Mesenchymal stem cell (in vitro differentiated cells and primary cell): ENCODE results near the gene CSF1R.

ENCODE experiments used
- DNase-seq: peaks from one replicate; pipeline ENCODE4 v3.0.0-alpha.2; 2013
- H2AFZ ChIP-seq: one replicate; pipeline ENCODE4 v1.6.1; 2013; ENCODE audit warnings: low read depth, mild to moderate bottlenecking, control low read depth, inconsistent platforms, low read length, moderate library complexity
- H2AK5ac ChIP-seq: 2 replicates; pipeline ENCODE4 v1.6.1; 2013; ENCODE audit warnings: low read length, moderate library complexity, mild to moderate bottlenecking, inconsistent platforms; ENCODE audit not compliant: severe bottlenecking
- H2BK120ac ChIP-seq: one replicate; pipeline ENCODE4 v1.6.1; 2013; ENCODE audit warnings: low read depth, mild to moderate bottlenecking, inconsistent platforms, low read length, moderate library complexity
- H2BK12ac ChIP-seq, 2 experiments: one replicate each; pipeline ENCODE4 v1.6.1; 2013; ENCODE audit warnings: inconsistent platforms in 2 of 2, low read length in 2 of 2, mild to moderate bottlenecking in 2 of 2, moderate library complexity in 2 of 2, control low read depth in 1 of 2
- H2BK15ac ChIP-seq: one replicate; pipeline ENCODE4 v1.6.1; 2013; ENCODE audit warnings: mild to moderate bottlenecking, low read depth, inconsistent platforms; ENCODE audit not compliant: poor library complexity, severe bottlenecking
- H2BK5ac ChIP-seq: 2 replicates; pipeline ENCODE4 v1.6.1; 2013; ENCODE audit warnings: low read depth, mild to moderate bottlenecking, low read length, control low read depth, inconsistent platforms; ENCODE audit not compliant: poor library complexity, severe bottlenecking
- H3K14ac ChIP-seq, 2 experiments: one replicate each; pipeline ENCODE4 v1.6.1; 2013; ENCODE audit warnings: inconsistent platforms in 2 of 2, low read length in 2 of 2, control low read depth in 1 of 2, mild to moderate bottlenecking in 1 of 2, moderate library complexity in 1 of 2
- H3K18ac ChIP-seq, 2 experiments: one replicate each; pipeline ENCODE4 v1.6.1; 2013; ENCODE audit warnings: inconsistent platforms in 2 of 2, low read length in 2 of 2, control low read depth in 1 of 2, low read depth in 1 of 2, mild to moderate bottlenecking in 1 of 2
- H3K23ac ChIP-seq, 2 experiments: one replicate each; pipeline ENCODE4 v1.6.1; 2013; ENCODE audit warnings: inconsistent platforms in 2 of 2, low read length in 2 of 2, mild to moderate bottlenecking in 2 of 2, moderate library complexity in 2 of 2, control low read depth in 1 of 2
- H3K27ac ChIP-seq: 2 replicates; pipeline ENCODE4 v1.5.1; 2013; ENCODE audit warnings: mild to moderate bottlenecking, moderate library complexity, low read length, control low read depth, inconsistent platforms; ENCODE audit not compliant: poor library complexity, severe bottlenecking
- H3K27me3 ChIP-seq, 2 experiments: 2 replicates each; pipeline versions ENCODE4 v1.6.1 to v1.7.0; 2013; ENCODE audit warnings: low read length in 2 of 2, mild to moderate bottlenecking in 2 of 2, moderate library complexity in 2 of 2, control low read depth in 1 of 2, inconsistent platforms in 1 of 2; ENCODE audit not compliant: control insufficient read depth in 1 of 2, insufficient read depth in 1 of 2
- H3K36me3 ChIP-seq, 2 experiments: 2 replicates each; pipeline versions ENCODE4 v1.6.1 to v1.7.0; 2013; ENCODE audit warnings: low read length in 2 of 2, control low read depth in 1 of 2, inconsistent platforms in 1 of 2, low read depth in 1 of 2, mild to moderate bottlenecking in 1 of 2; ENCODE audit not compliant: insufficient read depth in 2 of 2, control insufficient read depth in 1 of 2
- H3K4ac ChIP-seq, 2 experiments: one replicate each; pipeline ENCODE4 v1.6.1; 2013; ENCODE audit warnings: inconsistent platforms in 2 of 2, low read length in 2 of 2, mild to moderate bottlenecking in 2 of 2, moderate library complexity in 2 of 2, control low read depth in 1 of 2, low read depth in 1 of 2
- H3K4me1 ChIP-seq: 2 replicates; pipeline ENCODE4 v1.6.1; 2013; ENCODE audit warnings: low read depth, low read length, control low read depth; ENCODE audit not compliant: control insufficient read depth, insufficient read depth
- H3K4me2 ChIP-seq: 2 replicates; pipeline ENCODE4 v1.6.1; 2013; ENCODE audit warnings: low read length, mild to moderate bottlenecking, inconsistent platforms; ENCODE audit not compliant: poor library complexity, severe bottlenecking
- H3K4me3 ChIP-seq, 2 experiments: 2 replicates each; pipeline versions ENCODE4 v1.5.1 to v1.7.0; 2013; ENCODE audit warnings: low read length in 2 of 2, mild to moderate bottlenecking in 2 of 2, control low read depth in 1 of 2, low read depth in 1 of 2; ENCODE audit not compliant: insufficient read depth in 1 of 2
- H3K79me1 ChIP-seq: replicated peaks from 2 replicates; pipeline ENCODE4 v1.6.1; 2013; ENCODE audit warnings: mild to moderate bottlenecking, control low read depth, low read length, inconsistent platforms; ENCODE audit not compliant: poor library complexity, severe bottlenecking
- H3K9ac ChIP-seq: 2 replicates; pipeline ENCODE4 v1.7.0; 2013; ENCODE audit warnings: mild to moderate bottlenecking, low read length, moderate library complexity
- H3K9me3 ChIP-seq: 2 replicates; pipeline ENCODE4 v1.7.0; 2013; ENCODE audit warnings: mild to moderate bottlenecking, low read length; ENCODE audit not compliant: control insufficient read depth
- H4K8ac ChIP-seq: one replicate; pipeline ENCODE4 v1.6.1; 2013; ENCODE audit warnings: inconsistent platforms, mild to moderate bottlenecking, low read length, moderate library complexity
- H4K91ac ChIP-seq: one replicate; pipeline ENCODE4 v1.6.1; 2013; ENCODE audit warnings: mild to moderate bottlenecking, low read length, inconsistent platforms
- WGBS: methylation state at CpG from one replicate; pipeline ENCODE4 v1.1.7; 2013; ENCODE audit warnings: mixed read lengths; 5-methylcytosine and 5-hydroxymethylcytosine counted together

Gene CSF1R

DNA sequence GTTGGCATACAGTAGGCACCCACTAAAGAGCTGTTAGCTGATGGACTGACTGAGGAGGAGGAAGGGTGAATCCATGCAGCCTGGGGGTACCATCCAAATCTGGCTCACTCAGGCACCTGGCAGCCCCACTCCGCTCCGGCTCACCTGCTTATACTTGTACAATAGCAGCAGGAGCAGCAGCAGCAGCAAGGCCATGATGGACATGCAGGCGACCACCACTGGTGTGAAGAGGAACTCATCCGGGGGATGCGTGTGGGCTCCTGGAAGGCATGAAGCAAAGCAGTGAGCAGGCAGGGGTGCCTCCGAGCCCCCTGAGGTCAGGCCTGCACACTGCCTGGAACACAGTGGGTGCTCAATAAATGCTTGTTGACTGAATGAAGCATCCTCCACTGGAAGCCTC, 18.3 kb downstream of the CSF1R start:
- Histone ChIP-seq H2BK120ac (no peak overlapping the region), H3K18ac (peak overlapping the region in 1 of 2 experiments; percentile 5), H2BK5ac (no peak overlapping the region), H4K91ac (peak overlapping the region; percentile 31), H3K4me1 (peaks cover 43% of the 10 kb centered on the region), H3K4me2 (no peak overlapping the region), H3K79me1 (no peaks in the 10 kb centered on the region), H3K36me3 (no peaks in the 10 kb centered on the region), H3K14ac (peak overlapping the region in 1 of 2 experiments; percentile 9), H3K4ac (peak overlapping the region; percentile 5 to 61), H3K9ac (no peak overlapping the region), H3K27ac (no peak overlapping the region), H3K9me3 (peaks cover 4% of the 10 kb centered on the region), H2AK5ac (no peak overlapping the region), H2BK15ac (peak overlapping the region; percentile 44), H2BK12ac (peak overlapping the region; percentile 28 to 49), H2AFZ (no peak overlapping the region), H4K8ac (peak overlapping the region; percentile 14), H3K27me3 (no peaks in the 10 kb centered on the region), H3K23ac (no peak overlapping the region), H3K4me3 (no peak overlapping the region)
- WGBS = 98% methylated on average over 6 of the region's 6 CpGs
- no peak for DNase-seq

DNA sequence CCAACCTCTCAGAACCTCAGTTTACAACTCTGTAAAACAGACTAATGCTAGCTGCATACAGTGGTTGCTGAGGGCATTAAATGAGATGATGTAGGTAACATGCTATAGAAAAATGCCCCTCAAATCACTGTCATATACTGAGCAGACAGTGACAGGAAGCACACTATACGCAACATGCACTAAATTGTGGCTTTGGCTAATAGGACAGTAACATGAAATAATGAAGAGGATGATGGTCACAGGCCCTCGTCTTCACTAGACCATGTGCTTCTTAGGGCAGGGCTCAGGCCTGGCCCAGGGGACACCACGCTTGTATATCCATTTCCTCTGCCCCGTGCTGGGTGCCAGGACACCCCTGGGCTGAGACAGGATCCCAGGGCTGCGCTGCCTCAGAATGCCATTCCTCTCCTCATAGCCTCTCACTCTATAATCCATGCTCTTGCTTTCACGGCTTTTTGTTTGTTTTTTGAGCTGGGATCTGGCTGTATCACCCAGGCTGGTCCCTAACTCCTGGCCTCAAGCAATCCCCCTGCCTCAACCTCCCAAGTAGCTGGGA, 18.9 kb downstream of the CSF1R start:
- H3K4ac ChIP-seq = peak overlapping the region; percentile 61 to 77
- peak overlapping the region; percentile 48 for H4K8ac ChIP-seq
- H3K4me2 ChIP-seq = no peak overlapping the region
- H3K4me3 ChIP-seq = no peak overlapping the region
- 90% methylated on average over 6 of the region's 6 CpGs for WGBS
- no peak overlapping the region for H3K23ac ChIP-seq
- peak overlapping the region; percentile 68 to 78 for H2BK12ac ChIP-seq
- no peaks in the 10 kb centered on the region for H3K36me3 ChIP-seq
- H3K14ac ChIP-seq = peak overlapping the region in 1 of 2 experiments; percentile 53
- peak overlapping the region in 1 of 2 experiments; percentile 75 for H3K18ac ChIP-seq
- H3K27ac ChIP-seq = no peak overlapping the region
- H3K27me3 ChIP-seq = no peaks in the 10 kb centered on the region
- peak overlapping the region; percentile 24 for H2BK120ac ChIP-seq
- peak overlapping the region; percentile 41 for H2AK5ac ChIP-seq
- H3K79me1 ChIP-seq = no peaks in the 10 kb centered on the region
- no peaks in the 10 kb centered on the region for H3K9me3 ChIP-seq
- no peak overlapping the region for H2BK5ac ChIP-seq
- H4K91ac ChIP-seq = peak overlapping the region; percentile 79
- no peak overlapping the region for H3K9ac ChIP-seq
- no peak for DNase-seq
- peak overlapping the region; percentile 88 for H2BK15ac ChIP-seq
- peaks cover 43% of the 10 kb centered on the region for H3K4me1 ChIP-seq
- H2AFZ ChIP-seq = no peak overlapping the region

DNA sequence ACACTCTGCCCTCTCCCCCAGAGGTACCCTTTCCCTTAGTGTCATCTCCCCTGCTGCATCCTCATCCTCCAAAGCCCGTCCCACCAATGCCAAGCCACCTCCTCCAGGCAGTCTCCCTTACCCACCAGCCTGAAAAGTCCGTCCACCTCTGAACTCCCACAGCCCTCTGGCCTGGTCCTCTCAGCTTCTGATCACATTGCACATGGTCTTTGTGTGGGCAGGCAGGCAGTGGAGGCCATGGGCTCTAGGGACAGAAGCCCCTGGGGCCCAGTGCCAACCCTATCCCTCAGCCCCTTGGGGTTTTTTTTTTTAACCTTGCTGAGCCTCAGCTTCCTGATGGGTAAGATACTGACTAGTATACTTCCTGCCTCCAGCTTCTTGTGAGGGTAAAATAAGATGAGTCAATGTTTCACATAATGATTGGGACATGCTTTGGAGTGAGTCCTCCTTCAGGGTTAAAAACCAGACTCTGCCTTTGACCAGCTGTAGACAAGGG, 19.4 kb downstream of the CSF1R start:
- H3K9me3 ChIP-seq = no peaks in the 10 kb centered on the region
- H3K18ac ChIP-seq = peak overlapping the region; percentile 41 to 64

GRCh38 chr5:150066436-150066835, 19.9 kb downstream of the CSF1R start:
- Histone ChIP-seq H2BK5ac (no peak overlapping the region), H3K36me3 (no peaks in the 10 kb centered on the region), H4K91ac (peak overlapping the region; percentile 55), H2BK12ac (peak overlapping the region; percentile 14 to 98), H3K4ac (peak overlapping the region in 1 of 2 experiments; percentile 8), H4K8ac (peak overlapping the region; percentile 79), H3K79me1 (no peaks in the 10 kb centered on the region), H2BK120ac (peak overlapping the region; percentile 29), H2AK5ac (peak overlapping the region; percentile 10), H3K4me3 (no peak overlapping the region), H2AFZ (no peak overlapping the region), H3K9me3 (no peaks in the 10 kb centered on the region), H3K23ac (no peak overlapping the region), H2BK15ac (no peak overlapping the region), H3K4me2 (no peak overlapping the region), H3K9ac (no peak overlapping the region), H3K27me3 (no peaks in the 10 kb centered on the region), H3K4me1 (peaks cover 45% of the 10 kb centered on the region), H3K27ac (no peak overlapping the region), H3K18ac (peak overlapping the region; percentile 41 to 64), H3K14ac (no peak overlapping the region)
- WGBS = 100% methylated on average over 3 of the region's 5 CpGs
- no peak for DNase-seq

More for the DNA sequence above, 19.4 kb downstream of the CSF1R start:
- Histone ChIP-seq H3K4me2 (no peak overlapping the region), H4K91ac (peak overlapping the region; percentile 55), H3K4me3 (no peak overlapping the region), H3K27me3 (no peaks in the 10 kb centered on the region), H3K4me1 (peaks cover 43% of the 10 kb centered on the region), H3K4ac (peak overlapping the region; percentile 8 to 71), H2BK15ac (no peak overlapping the region), H3K23ac (no peak overlapping the region), H3K9ac (no peak overlapping the region), H3K27ac (no peak overlapping the region), H4K8ac (peak overlapping the region; percentile 79), H3K14ac (no peak overlapping the region), H2AFZ (no peak overlapping the region), H2BK120ac (peak overlapping the region; percentile 29), H2AK5ac (peak overlapping the region; percentile 10), H2BK5ac (no peak overlapping the region), H2BK12ac (peak overlapping the region; percentile 14 to 98), H3K36me3 (no peaks in the 10 kb centered on the region), H3K79me1 (no peaks in the 10 kb centered on the region)
- DNase-seq = peak; percentile 83
- 96% methylated on average over 2 of the region's 2 CpGs for WGBS
